Adrenal gland (tissue), 12 donors: ENCODE measurements around the gene GDAP2. TPM values are rescaled to one million over a fixed set of nuclear protein-coding genes. Genes with fewer than 3 reads are reported as not detected.

Experiments used
- DNase-seq, 7 donors: peaks; one replicate each; pipeline ENCODE4 v3.0.0-alpha.2; 2019 to 2020
- H3K27ac ChIP-seq, 5 donors: fragments of 200-600 bp; sonication (generic) in 4 of 5; 1 replicate in 3 of 5; 2 replicates in 2 of 5; pipeline versions ENCODE4 v1.5.1 to v1.8.0; 2016 to 2020; ENCODE audit warnings: mild to moderate bottlenecking in 1 of 5
- H3K27me3 ChIP-seq: fragments of 200-600 bp; 2 replicates; pipeline ENCODE4 v1.8.0; 2021
- H3K36me3 ChIP-seq, 2 donors: fragments of 200-600 bp; replicated peaks in 1 of 2; 1 replicate in 1 of 2; 2 replicates in 1 of 2; pipeline versions ENCODE4 v1.5.1 to v1.8.0; 2018 to 2022
- H3K4me1 ChIP-seq, 2 donors: fragments of 200-600 bp; replicated peaks in 1 of 2; 1 replicate in 1 of 2; 2 replicates in 1 of 2; pipeline versions ENCODE4 v1.5.1 to v1.8.0; 2018 to 2021
- H3K4me3 ChIP-seq, 4 donors: fragments of 200-600 bp; sonication (generic) in 3 of 4; one replicate each; pipeline ENCODE4 v1.5.1; 2016 to 2018
- H3K9me3 ChIP-seq, 3 donors: fragments of 200-600 bp; sonication (generic) in 1 of 3; replicated peaks in 1 of 3; 1 replicate in 2 of 3; 2 replicates in 1 of 3; pipeline versions ENCODE4 v1.5.1 to v1.8.0; 2016 to 2021
- CTCF ChIP-seq, 6 experiments: fragments of 450-650 bp in 4 of 6; fragments of 200-600 bp in 2 of 6; sonication (generic) in 1 of 6; IDR thresholded peaks; 1 replicate in 5 of 6; 2 replicates in 1 of 6; pipeline versions ENCODE4 v1.5.1 to v1.8.0; 2016 to 2021; ENCODE audit warnings: antibody characterized with exemption in 6 of 6, mild to moderate bottlenecking in 2 of 6, moderate library complexity in 1 of 6
- POLR2A ChIP-seq, 2 donors: fragments of 450-650 bp; IDR thresholded peaks; one replicate each; pipeline ENCODE4 v1.6.1; 2017; ENCODE audit warnings: antibody characterized with exemption in 2 of 2, mild to moderate bottlenecking in 2 of 2, moderate library complexity in 1 of 2
- WGBS, 4 donors: extraction: QIAGEN DNeasy Blood & Tissue Kit in 2 of 4; methylation state at CpG; one replicate each; pipeline versions ENCODE4 v1.1.5 to v1.1.7; 2013 to 2017; 5-methylcytosine and 5-hydroxymethylcytosine counted together
- intact Hi-C, 2 donors: fragments of 100-400 bp; cut with DNase I; formaldehyde crosslinking; loops; one replicate each; pipeline versions ENCODE4 v1.14.1 to v1.15.0; 2022 to 2023
- polyA plus RNA-seq, 3 donors: library from polyadenylated mRNA; stranded (reverse); fragments of 200-250 nt in 2 of 3; fragments of 350-450 nt in 1 of 3; fragmentation: Illumina TruSeq in 1 of 3; extraction: RNeasy Lipid Tissue Mini Kit (QIAGEN cat#74804) in 1 of 3; gene quantifications; one replicate each; pipeline ENCODE4 v1.2.3, GENCODE V29; 2013 to 2014
- total RNA-seq, 9 donors: library from RNA; depleted of rRNA in 4 of 9; stranded (reverse); fragments of >200 nt in 4 of 9; fragments of 120-200 nt in 1 of 9; fragmentation: NEBNext Ultra II Directional in 1 of 9; extraction: Animal tissue kit (Norgen Biotek cat#: 25700) in 1 of 9; gene quantifications; one replicate each; pipeline versions ENCODE4 v1.1.0 to v1.2.4, GENCODE V29; 2013 to 2023
- donor health status: healthy with polysubstance abuse.
- donor health status: Bipolar disorder and iron deficiency.
- donor health status: DM: yes; HTN: yes; CAD: no.
- donor health status: DM: no; HTN: no; CAD: no.
- donor health status: DM: no; HTN: no; CAD: no.
- donor health status: DM: yes; HTN: yes; CAD: no.

GDAP2 gene
- total and polyA plus RNA-seq, 12 donors, result 2.2 to 34.2 (median 22.4) TPM

GRCh38 chr1:117859901-117860300, 69.5 kb downstream of the GDAP2 start:
- intact Hi-C loops, result no loop called here
- no peaks in the 10 kb centered on the region for H3K9me3 ChIP-seq
- H3K36me3 ChIP-seq, result peaks cover 0 to 4% of the 10 kb centered on the region in 2 donors
- no peak overlapping the region for H3K27ac ChIP-seq
- WGBS, 4 donors, result 92 to 98% (median 96%) methylated on average over 4 of the region's 4 CpGs
- no peaks in the 10 kb centered on the region for H3K4me1 ChIP-seq
- H3K4me3 ChIP-seq, result no peak overlapping the region
- no peaks in the 10 kb centered on the region for H3K27me3 ChIP-seq
- TF ChIP-seq CTCF (IDR thresholded peaks at IDR 0.05) (no peak), POLR2A (IDR thresholded peaks at IDR 0.05) (no peak)
- DNase-seq, result no peak

- 61 to 69% (median 68%) methylated on average over 3 of the region's 3 CpGs for WGBS, 4 donors
- Histone ChIP-seq H3K27me3 (no peaks in the 10 kb centered on the region), H3K9me3 (no peaks in the 10 kb centered on the region), H3K36me3 (no peaks in the 10 kb centered on the region), H3K27ac (no peak overlapping the region), H3K4me1 (no peaks in the 10 kb centered on the region), H3K4me3 (no peak overlapping the region)
- no peak for TF ChIP-seq CTCF (IDR thresholded peaks at IDR 0.05)
- no peak for TF ChIP-seq POLR2A (IDR thresholded peaks at IDR 0.05)
- no peak for DNase-seq
- intact Hi-C loops, result no loop called here
Observed at GRCh38 chr1:117857418-117857817, 72.0 kb downstream of the GDAP2 start.

- intact Hi-C loops, result no loop called here
- H3K4me3 ChIP-seq, result no peak overlapping the region
- no peak for DNase-seq
- H3K36me3 ChIP-seq, result no peaks in the 10 kb centered on the region
- no peaks in the 10 kb centered on the region for H3K9me3 ChIP-seq
- no peak for TF ChIP-seq CTCF (IDR thresholded peaks at IDR 0.05)
- TF ChIP-seq POLR2A (IDR thresholded peaks at IDR 0.05), result no peak
- WGBS, 4 donors, result 71 to 93% (median 83%) methylated on average over 1 of the region's 1 CpG
- no peaks in the 10 kb centered on the region for H3K27me3 ChIP-seq
- no peaks in the 10 kb centered on the region for H3K4me1 ChIP-seq
- no peak overlapping the region for H3K27ac ChIP-seq
Observed at GRCh38 chr1:117852853-117853553, 76.4 kb downstream of the GDAP2 start.

- no peak for DNase-seq
- Histone ChIP-seq H3K9me3 (no peaks in the 10 kb centered on the region), H3K36me3 (no peaks in the 10 kb centered on the region), H3K4me1 (no peaks in the 10 kb centered on the region), H3K4me3 (no peak overlapping the region), H3K27ac (no peak overlapping the region), H3K27me3 (no peaks in the 10 kb centered on the region)
- WGBS, 4 donors, result 82 to 88% (median 84%) methylated on average over 2 of the region's 2 CpGs
- TF ChIP-seq POLR2A (IDR thresholded peaks at IDR 0.05) (no peak), CTCF (IDR thresholded peaks at IDR 0.05) (no peak)
- intact Hi-C loops, result no loop called here
Observed at GRCh38 chr1:117851687-117852086, 77.7 kb downstream of the GDAP2 start.
